Glomerular endothelial cell (primary cell): ENCODE data around the gene MAGT1. TPM values are rescaled to one million over a fixed set of nuclear protein-coding genes. Genes with fewer than 3 reads are reported as not detected.
"Not testable (repeated sequence)": the region's sequence is repeated elsewhere in the genome, so short reads cannot be mapped to it uniquely, and the experiment has no call there.

ENCODE experiments used
- DNase-seq: peaks from one replicate; pipeline ENCODE4 v3.0.0-alpha.2; 2011; ENCODE audit warnings: low read depth, low spot score; ENCODE audit errors: extremely low read depth
- total RNA-seq: library from RNA; depleted of rRNA; stranded (reverse); fragments of >200 nt; gene quantifications from 2 replicates; pipeline ENCODE4 v1.2.3, GENCODE V29; 2015

The MAGT1 gene
- 60.8 and 73.9 TPM in 2 replicates for total RNA-seq

GRCh38 chrX:77894921-77895886, at the start of gene MAGT1:
MAGT1 (minus strand) TSS chrX:77895435; CDS start chrX:77895410, 25 bp downstream.
- peak; percentile 81 for DNase-seq

GRCh38 chrX:77945031-77945430, 49.8 kb upstream of the MAGT1 start:
- DNase-seq = not testable (repeated sequence)

GRCh38 chrX:77938083-77938680, 42.9 kb upstream of the MAGT1 start:
- no peak for DNase-seq

- DNase-seq = no peak
Measured at GRCh38 chrX:77937291-77937690, 42.1 kb upstream of the MAGT1 start.

GRCh38 chrX:77936299-77936698, 41.1 kb upstream of the MAGT1 start:
- no peak for DNase-seq

GRCh38 chrX:77935886-77936285, 40.7 kb upstream of the MAGT1 start:
- DNase-seq = no peak

GRCh38 chrX:77930581-77930980, 35.3 kb upstream of the MAGT1 start:
- DNase-seq = no peak

- DNase-seq = no peak
Measured at GRCh38 chrX:77925764-77926163, 30.5 kb upstream of the MAGT1 start.

GRCh38 chrX:77924320-77924859, 29.2 kb upstream of the MAGT1 start:
- no peak for DNase-seq

- no peak for DNase-seq
Measured at GRCh38 chrX:77922787-77923186, 27.6 kb upstream of the MAGT1 start.

GRCh38 chrX:77919370-77919769, 24.1 kb upstream of the MAGT1 start:
- DNase-seq = not testable (repeated sequence)

GRCh38 chrX:77918568-77918967, 23.3 kb upstream of the MAGT1 start:
- no peak for DNase-seq

- DNase-seq = no peak
Measured at GRCh38 chrX:77917294-77917933, 22.2 kb upstream of the MAGT1 start.

- no peak for DNase-seq
Measured at GRCh38 chrX:77910108-77910840, 15.0 kb upstream of the MAGT1 start, which contains the start of gene ATP7A. ATP7A (plus strand) TSS chrX:77910693; CDS start chrX:77971642, 60,949 bp downstream.

- DNase-seq = no peak
Measured at GRCh38 chrX:77901506-77901905, 6.3 kb upstream of the MAGT1 start.

GRCh38 chrX:77900688-77901087, 5.5 kb upstream of the MAGT1 start:
- no peak for DNase-seq

- DNase-seq = peak; percentile 90
Measured at GRCh38 chrX:77899081-77899828, 4.0 kb upstream of the MAGT1 start, which contains the start of gene COX7B. COX7B (plus strand) TSS chrX:77899468; CDS start chrX:77899554, 86 bp downstream.

- DNase-seq = no peak
Measured at GRCh38 chrX:77893713-77894112, 1.5 kb downstream of the MAGT1 start.

- DNase-seq = no peak
Measured at GRCh38 chrX:77892887-77893286, 2.3 kb downstream of the MAGT1 start.

GRCh38 chrX:77881418-77881817, 13.8 kb downstream of the MAGT1 start:
- not testable (repeated sequence) for DNase-seq
